ENCODE results near the gene RAP1GAP.
A peak's percentile ranks its signal among the peaks of the same experiment; 100 is the strongest.

Gene RAP1GAP

GRCh38 chr1:21607549-21608529 is 61.3 kb downstream of the RAP1GAP start:
- peak; percentile 10 for DNase-seq

- no peak for DNase-seq
Observed at GRCh38 chr1:21605964-21606705, 63.0 kb downstream of the RAP1GAP start.

GRCh38 chr1:21605012-21605715 is 64.0 kb downstream of the RAP1GAP start:
- no peak for DNase-seq

- DNase-seq = no peak
Observed at GRCh38 chr1:21604208-21604957, 64.8 kb downstream of the RAP1GAP start.

GRCh38 chr1:21603177-21604138 is 65.7 kb downstream of the RAP1GAP start:
- DNase-seq = no peak

- no peak for DNase-seq
Observed at GRCh38 chr1:21601278-21602048, 67.7 kb downstream of the RAP1GAP start.

- no peak for DNase-seq
Observed at GRCh38 chr1:21599402-21599801, 69.8 kb downstream of the RAP1GAP start.

- DNase-seq = no peak
Observed at GRCh38 chr1:21598904-21599303, 70.3 kb downstream of the RAP1GAP start.

- DNase-seq = no peak
Observed at GRCh38 chr1:21598417-21598816, 70.7 kb downstream of the RAP1GAP start.

GRCh38 chr1:21597753-21598152 is 71.4 kb downstream of the RAP1GAP start:
- no peak for DNase-seq

GRCh38 chr1:21596628-21597027 is 72.5 kb downstream of the RAP1GAP start:
- DNase-seq = no peak

GRCh38 chr1:21596174-21596573 is 73.0 kb downstream of the RAP1GAP start:
- no peak for DNase-seq

GRCh38 chr1:21594935-21595897 is 73.9 kb downstream of the RAP1GAP start:
- DNase-seq = peak; percentile 66

GRCh38 chr1:21594501-21594900 is 74.7 kb downstream of the RAP1GAP start:
- no peak for DNase-seq

GRCh38 chr1:21593231-21593630 is 75.9 kb downstream of the RAP1GAP start:
- no peak for DNase-seq

- DNase-seq = peak; percentile 30
Observed at GRCh38 chr1:21592086-21592865, 76.9 kb downstream of the RAP1GAP start.

GRCh38 chr1:21590934-21591333 is 78.2 kb downstream of the RAP1GAP start:
- peak; percentile 77 for DNase-seq

- DNase-seq = peak; percentile 94
Observed at GRCh38 chr1:21590126-21590880, 78.9 kb downstream of the RAP1GAP start.

All from NCI-H69 (cell line).